OCI-LY7 (cell line): ENCODE results near the gene LACRT. TPM values are rescaled to one million over a fixed set of nuclear protein-coding genes. Genes with fewer than 3 reads are reported as not detected.

Source experiments
- BruUV-seq: library from RNA; stranded (reverse); fragments of 400-500 nt; replicated peaks from 2 replicates; lab custom pipeline; 2021; lab: Mats Ljungman, UMichigan
- CTCF ChIA-PET: fragments of 300-600 bp; sonication (Branson Sonifier 250); formaldehyde crosslinking; loops from one replicate; lab custom pipeline; 2022; ENCODE audit warnings: antibody characterized with exemption; ENCODE audit not compliant: unreplicated experiment; lab: Charles Lee
- POLR2A ChIA-PET: fragments of 300-600 bp; sonication (Branson Sonifier 250); formaldehyde crosslinking; loops from one replicate; lab custom pipeline; 2022; ENCODE audit warnings: antibody characterized with exemption; lab: Charles Lee
- DNase-seq: peaks from one replicate; pipeline ENCODE4 v3.0.0-alpha.2; 2015; ENCODE audit warnings: low spot score
- H2AFZ ChIP-seq: fragments of 200-600 bp; sonication (generic), shearing (Covaris generic); 2 replicates; pipeline ENCODE4 v1.6.1; 2014; ENCODE audit warnings: mild to moderate bottlenecking, antibody characterized with exemption, low read length, moderate library complexity
- H3K27ac ChIP-seq: fragments of 200-600 bp; sonication (generic); 2 replicates; pipeline ENCODE4 v1.5.1; 2014; ENCODE audit warnings: mixed run types, low read depth, mild to moderate bottlenecking, moderate library complexity, low read length, inconsistent platforms; ENCODE audit not compliant: poor library complexity, severe bottlenecking
- H3K36me3 ChIP-seq: fragments of 200-600 bp; sonication (generic); 2 replicates; pipeline ENCODE4 v1.6.1; 2014; ENCODE audit warnings: mild to moderate bottlenecking, antibody characterized with exemption, low read length, moderate library complexity, mixed read lengths; ENCODE audit not compliant: insufficient read depth
- H3K4me1 ChIP-seq: fragments of 200-600 bp; sonication (generic); 2 replicates; pipeline ENCODE4 v1.5.1; 2014; ENCODE audit warnings: mild to moderate bottlenecking, low read length; ENCODE audit not compliant: insufficient read depth, poor library complexity, severe bottlenecking
- H3K4me2 ChIP-seq: fragments of 200-600 bp; sonication (generic); 2 replicates; pipeline ENCODE4 v1.6.1; 2014; ENCODE audit warnings: mild to moderate bottlenecking, low read length
- H3K4me3 ChIP-seq: fragments of 200-600 bp; sonication (generic); 2 replicates; pipeline ENCODE4 v1.5.1; 2014; ENCODE audit warnings: mild to moderate bottlenecking, low read depth, low read length; ENCODE audit not compliant: poor library complexity, severe bottlenecking
- H3K79me2 ChIP-seq: fragments of 200-600 bp; sonication (generic); 2 replicates; pipeline ENCODE4 v1.6.1; 2016; ENCODE audit warnings: low read depth, mild to moderate bottlenecking, low read length, moderate library complexity, mixed read lengths; ENCODE audit not compliant: insufficient read depth
- H3K9me2 ChIP-seq: fragments of 200-600 bp; sonication (generic); 2 replicates; pipeline ENCODE4 v1.6.1; 2016; ENCODE audit warnings: mild to moderate bottlenecking, low read length, mixed read lengths; ENCODE audit not compliant: insufficient read depth
- H3K9me3 ChIP-seq: fragments of 200-600 bp; sonication (generic); 2 replicates; pipeline ENCODE4 v1.6.1; 2014; ENCODE audit warnings: mild to moderate bottlenecking, mixed run types, low read length, mixed read lengths
- H4K20me1 ChIP-seq: fragments of 200-600 bp; sonication (generic); 2 replicates; pipeline ENCODE4 v1.6.1; 2014; ENCODE audit warnings: mild to moderate bottlenecking, antibody characterized with exemption, low read length, moderate library complexity, mixed read lengths; ENCODE audit not compliant: insufficient read depth
- EZH2phosphoT487 ChIP-seq: fragments of 200-600 bp; sonication (generic); IDR thresholded peaks from 2 replicates; pipeline ENCODE4 v1.6.1; 2018; ENCODE audit warnings: low read depth, borderline replicate concordance, mild to moderate bottlenecking, mixed run types, antibody characterized with exemption, low read length, moderate library complexity, mixed read lengths
- intact Hi-C: fragments of 100-400 bp; cut with micrococcal nuclease; formaldehyde crosslinking; loops from one replicate; pipeline ENCODE4 v1.10.0; 2022; ENCODE audit not compliant: unreplicated experiment
- total RNA-seq, 2 experiments: library from RNA; depleted of rRNA in 1 of 2; stranded (reverse); fragments of >200 nt in 1 of 2; shearing (Covaris generic) in 1 of 2; gene quantifications; 2 replicates each; pipeline ENCODE4 v1.2.3, GENCODE V29; 2014 to 2022
- TF ChIP-seq, protein P1 (sequence below): fragments of 200-600 bp; sonication (generic); conservative IDR thresholded peaks from 2 replicates; pipeline ENCODE4 v1.5.1; 2014; ENCODE audit warnings: mild to moderate bottlenecking, antibody characterized with exemption, low read length, moderate library complexity, mixed read lengths

Gene LACRT
- total RNA-seq, 2 experiments from 2014 or later = not detected

DNA sequence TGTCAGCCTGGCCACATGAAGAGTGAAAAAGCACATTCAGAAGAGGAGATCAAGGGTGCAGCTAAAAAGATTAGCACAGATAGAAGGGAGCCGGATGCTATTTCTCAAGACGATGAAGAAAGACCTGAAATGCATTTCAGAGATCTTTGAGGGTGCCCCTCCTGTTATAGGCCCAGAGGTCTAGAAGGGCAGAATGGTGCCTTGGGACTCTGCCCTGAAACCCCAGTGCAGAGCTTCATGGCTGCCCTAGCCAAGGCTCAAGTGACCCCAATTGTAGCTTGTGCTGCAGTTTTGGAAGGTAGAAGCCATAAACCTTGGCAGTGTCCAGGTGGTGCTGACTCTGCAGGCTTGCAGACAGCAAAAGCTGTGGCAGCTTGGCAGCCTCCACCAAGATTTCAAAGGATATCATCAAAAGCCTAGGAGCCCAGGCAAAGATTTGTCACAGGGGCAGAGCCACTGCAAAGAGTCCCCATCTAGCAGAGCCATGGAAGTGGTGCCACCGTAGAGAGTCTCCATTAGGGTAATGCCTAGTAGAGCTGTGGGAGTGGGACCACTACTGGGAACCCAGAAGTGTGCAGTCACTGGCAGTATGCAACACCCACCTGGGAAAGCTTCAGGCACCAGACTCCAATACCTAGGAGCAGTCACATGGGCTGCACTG lies 6.4 kb downstream of the LACRT start:
- intact Hi-C loops = no loop called here
- ChIA-PET CTCF (no interaction called here), POLR2A (no interaction called here)
- H3K4me2 ChIP-seq = no peak overlapping the region
- no peaks in the 10 kb centered on the region for H3K36me3 ChIP-seq
- peaks cover 9% of the 10 kb centered on the region; the same call in 1 of the 2 replicates for H3K9me3 ChIP-seq
- H3K79me2 ChIP-seq = no peaks in the 10 kb centered on the region
- H3K4me1 ChIP-seq = no peaks in the 10 kb centered on the region
- no peak for TF ChIP-seq EZH2phosphoT487
- no peak overlapping the region for H3K27ac ChIP-seq
- H3K9me2 ChIP-seq = no peaks in the 10 kb centered on the region
- H3K4me3 ChIP-seq = no peak overlapping the region
- BruUV-seq = no TSS peak
- DNase-seq = no peak
- H4K20me1 ChIP-seq = no peaks in the 10 kb centered on the region
- H2AFZ ChIP-seq = no peak overlapping the region

DNA sequence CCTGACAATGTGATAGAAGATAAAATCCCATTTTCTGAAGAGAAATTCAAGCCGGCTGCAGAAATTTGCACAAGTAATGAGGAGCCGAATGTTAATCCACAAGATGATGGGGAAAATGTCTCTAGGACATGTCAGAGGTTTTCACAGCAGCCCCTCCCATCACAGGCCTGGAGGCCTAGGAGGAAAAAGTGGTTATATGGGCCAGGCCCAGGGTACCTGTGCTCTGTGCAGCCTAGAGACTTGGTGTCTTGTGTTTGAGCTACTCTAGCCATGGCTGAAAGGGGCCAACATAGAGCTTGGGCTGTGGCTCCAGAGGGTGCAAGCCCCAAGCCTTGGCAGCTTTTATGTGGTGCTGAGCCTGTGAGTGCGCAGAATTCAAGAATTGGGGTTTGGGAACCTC lies 7.4 kb downstream of the LACRT start:
- H3K4me2 ChIP-seq = no peak overlapping the region
- ChIA-PET CTCF (no interaction called here), POLR2A (no interaction called here)
- no peaks in the 10 kb centered on the region for H3K9me2 ChIP-seq
- peaks cover 9% of the 10 kb centered on the region; the same call in 1 of the 2 replicates for H3K9me3 ChIP-seq
- H3K27ac ChIP-seq = no peak overlapping the region
- H3K79me2 ChIP-seq = no peaks in the 10 kb centered on the region
- BruUV-seq = no TSS peak
- no peaks in the 10 kb centered on the region for H3K36me3 ChIP-seq
- intact Hi-C loops = no loop called here
- no peaks in the 10 kb centered on the region for H4K20me1 ChIP-seq
- TF ChIP-seq EZH2phosphoT487 = no peak
- TF ChIP-seq, protein P1, sequence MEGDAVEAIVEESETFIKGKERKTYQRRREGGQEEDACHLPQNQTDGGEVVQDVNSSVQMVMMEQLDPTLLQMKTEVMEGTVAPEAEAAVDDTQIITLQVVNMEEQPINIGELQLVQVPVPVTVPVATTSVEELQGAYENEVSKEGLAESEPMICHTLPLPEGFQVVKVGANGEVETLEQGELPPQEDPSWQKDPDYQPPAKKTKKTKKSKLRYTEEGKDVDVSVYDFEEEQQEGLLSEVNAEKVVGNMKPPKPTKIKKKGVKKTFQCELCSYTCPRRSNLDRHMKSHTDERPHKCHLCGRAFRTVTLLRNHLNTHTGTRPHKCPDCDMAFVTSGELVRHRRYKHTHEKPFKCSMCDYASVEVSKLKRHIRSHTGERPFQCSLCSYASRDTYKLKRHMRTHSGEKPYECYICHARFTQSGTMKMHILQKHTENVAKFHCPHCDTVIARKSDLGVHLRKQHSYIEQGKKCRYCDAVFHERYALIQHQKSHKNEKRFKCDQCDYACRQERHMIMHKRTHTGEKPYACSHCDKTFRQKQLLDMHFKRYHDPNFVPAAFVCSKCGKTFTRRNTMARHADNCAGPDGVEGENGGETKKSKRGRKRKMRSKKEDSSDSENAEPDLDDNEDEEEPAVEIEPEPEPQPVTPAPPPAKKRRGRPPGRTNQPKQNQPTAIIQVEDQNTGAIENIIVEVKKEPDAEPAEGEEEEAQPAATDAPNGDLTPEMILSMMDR = no peak
- H2AFZ ChIP-seq = no peak overlapping the region
- H3K4me3 ChIP-seq = no peak overlapping the region
- no peaks in the 10 kb centered on the region for H3K4me1 ChIP-seq
- DNase-seq = no peak

DNA sequence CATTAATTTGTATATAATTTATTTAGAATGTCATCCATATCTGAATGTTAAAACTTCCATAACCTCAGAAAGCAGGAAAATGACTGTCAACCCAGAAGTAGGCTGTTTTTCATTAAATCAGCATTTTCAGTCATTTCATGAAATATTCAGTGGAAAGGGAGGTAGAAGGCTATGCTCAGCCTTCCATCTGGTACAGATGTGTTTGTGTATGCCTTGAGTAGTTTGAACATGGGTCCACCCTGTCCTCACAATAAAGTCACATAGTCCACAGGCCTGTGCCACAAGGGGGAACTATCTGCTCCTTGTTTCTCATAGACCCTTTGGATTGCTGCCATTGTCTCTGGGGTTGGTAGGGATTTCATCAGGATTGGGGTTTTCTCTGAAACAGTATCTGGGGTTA lies 9.1 kb downstream of the LACRT start:
- Histone ChIP-seq H2AFZ (no peak overlapping the region), H3K9me3 (peaks cover 9% of the 10 kb centered on the region; the same call in 1 of the 2 replicates), H3K27ac (no peak overlapping the region), H4K20me1 (no peaks in the 10 kb centered on the region), H3K4me3 (no peak overlapping the region), H3K36me3 (no peaks in the 10 kb centered on the region), H3K4me1 (no peaks in the 10 kb centered on the region), H3K4me2 (no peak overlapping the region), H3K9me2 (no peaks in the 10 kb centered on the region), H3K79me2 (no peaks in the 10 kb centered on the region)
- ChIA-PET POLR2A (interaction anchor here (0.6 kb wide), 1 partner anchor 16 kb away, joined by 3 read pairs; no protein-coding TSS in a partner anchor), CTCF (no interaction called here)
- no TSS peak for BruUV-seq
- TF ChIP-seq EZH2phosphoT487 = no peak
- TF ChIP-seq, protein P1 = no peak
- intact Hi-C loops = no loop called here
- DNase-seq = no peak
